ENCODE measurements around the gene CLBA1.
A peak's percentile ranks its signal among the peaks of the same experiment; 100 is the strongest.
"Not testable (repeated sequence)": the region's sequence is repeated elsewhere in the genome, so short reads cannot be mapped to it uniquely, and the experiment has no call there.

The CLBA1 gene

GRCh38 chr14:104985675-104986486 is at the start of gene CLBA1:
Gene CLBA1 (plus strand): TSS chr14:104985788. CDS start chr14:104986432, 644 bp downstream.
- DNase-seq = peak; percentile 96

GRCh38 chr14:104935955-104936354 is 49.6 kb upstream of the CLBA1 start:
- no peak for DNase-seq

DNA sequence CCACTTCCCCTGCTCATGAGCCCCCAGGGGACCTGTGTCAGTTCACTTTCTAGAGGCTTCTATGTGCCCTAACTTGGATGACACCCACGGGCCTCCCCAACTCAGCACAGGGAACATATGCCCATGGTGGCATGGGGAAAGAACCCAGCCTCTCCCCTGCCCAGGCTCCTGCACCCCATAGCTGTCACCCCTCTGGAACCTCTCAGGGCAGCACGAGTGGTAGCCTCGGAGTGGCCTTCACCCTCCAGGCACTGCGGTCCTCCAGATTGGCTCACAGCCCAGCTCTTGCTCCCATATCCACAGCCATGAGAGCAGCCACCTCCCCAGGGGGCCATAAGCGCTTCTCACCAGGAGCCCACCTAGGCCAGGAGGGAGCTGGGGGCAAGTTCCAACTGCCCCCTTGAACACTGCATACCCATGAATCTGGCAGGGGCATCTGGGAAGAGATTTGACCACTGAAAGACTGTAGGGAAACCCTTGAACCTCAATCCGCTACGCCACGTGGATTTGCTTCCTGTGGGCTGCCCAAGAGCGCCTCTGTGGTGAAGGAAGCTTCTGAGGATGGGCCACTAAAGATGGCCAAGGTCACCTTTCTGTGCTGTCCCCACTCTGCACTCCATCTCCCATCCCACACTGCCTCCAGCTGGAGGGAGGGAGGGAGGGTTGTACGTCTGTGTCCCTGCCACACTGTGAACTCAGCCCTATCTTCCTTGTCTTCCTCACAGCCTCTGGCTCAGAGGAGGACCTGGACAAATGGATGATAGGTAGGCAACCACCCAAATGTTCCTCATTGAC is 49.0 kb upstream of the CLBA1 start:
- DNase-seq = no peak

DNA sequence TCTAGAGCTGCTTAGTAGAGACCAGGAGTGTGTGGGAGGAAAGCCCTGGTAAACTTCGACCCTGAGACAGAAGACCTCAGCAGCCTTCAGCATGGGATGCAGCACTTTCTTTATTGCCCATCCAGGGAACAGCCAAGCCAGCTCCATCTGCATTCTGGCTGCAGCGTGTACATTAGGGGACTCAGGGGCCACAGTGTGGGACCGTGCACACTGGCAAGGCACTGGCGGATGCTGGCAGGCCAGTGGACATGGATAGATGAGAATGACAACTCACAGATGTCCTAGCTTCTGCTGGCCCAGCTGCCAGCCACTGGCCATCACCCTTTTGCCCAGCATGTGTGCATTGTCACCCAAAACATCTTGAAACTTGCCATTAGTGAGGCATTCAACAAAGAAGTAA is 48.4 kb upstream of the CLBA1 start:
- DNase-seq = no peak

- no peak for DNase-seq
Observed at GRCh38 chr14:104937694-104938365, 47.8 kb upstream of the CLBA1 start.

- no peak for DNase-seq
Observed at GRCh38 chr14:104938436-104938835, 47.2 kb upstream of the CLBA1 start.

GRCh38 chr14:104938960-104939359 is 46.6 kb upstream of the CLBA1 start:
- no peak for DNase-seq

DNA sequence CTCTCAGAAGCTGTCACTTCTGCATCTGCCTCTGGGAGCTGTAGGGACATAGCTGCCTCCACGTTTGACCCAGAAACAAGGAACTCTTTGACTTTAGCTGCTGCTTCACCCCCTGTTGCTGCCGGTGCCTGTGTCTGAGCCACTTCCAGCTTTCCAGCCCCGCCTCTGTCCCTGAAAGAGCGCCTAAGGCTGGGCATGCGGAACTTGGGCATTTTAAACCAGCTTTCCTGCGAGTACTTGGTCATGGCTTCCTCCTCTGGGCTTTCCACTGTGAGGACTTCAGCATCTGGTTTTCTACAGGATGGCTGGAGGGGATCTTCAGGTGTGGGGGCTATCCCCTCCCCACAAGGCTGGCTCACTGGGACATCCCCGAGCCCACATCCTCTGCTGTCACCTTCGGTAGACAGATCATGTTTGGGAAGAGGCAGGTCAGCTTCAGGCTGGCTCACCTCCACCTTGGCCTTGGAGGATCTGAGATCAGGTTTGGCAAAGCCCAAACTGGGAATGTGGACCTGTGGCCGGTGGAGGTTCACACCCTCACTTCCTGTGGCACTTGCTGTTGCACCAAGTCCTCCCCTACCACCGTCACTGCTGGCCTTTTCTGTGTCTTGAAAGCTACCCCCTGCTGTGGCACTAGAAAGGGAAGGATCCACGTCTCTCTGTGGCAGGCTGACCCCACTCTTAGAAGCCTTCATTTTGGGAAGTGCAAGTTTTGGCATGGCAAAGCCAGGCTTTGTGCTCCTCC is 45.8 kb upstream of the CLBA1 start:
- no peak for DNase-seq

GRCh38 chr14:104940526-104941150 is 45.0 kb upstream of the CLBA1 start:
- DNase-seq = no peak

DNA sequence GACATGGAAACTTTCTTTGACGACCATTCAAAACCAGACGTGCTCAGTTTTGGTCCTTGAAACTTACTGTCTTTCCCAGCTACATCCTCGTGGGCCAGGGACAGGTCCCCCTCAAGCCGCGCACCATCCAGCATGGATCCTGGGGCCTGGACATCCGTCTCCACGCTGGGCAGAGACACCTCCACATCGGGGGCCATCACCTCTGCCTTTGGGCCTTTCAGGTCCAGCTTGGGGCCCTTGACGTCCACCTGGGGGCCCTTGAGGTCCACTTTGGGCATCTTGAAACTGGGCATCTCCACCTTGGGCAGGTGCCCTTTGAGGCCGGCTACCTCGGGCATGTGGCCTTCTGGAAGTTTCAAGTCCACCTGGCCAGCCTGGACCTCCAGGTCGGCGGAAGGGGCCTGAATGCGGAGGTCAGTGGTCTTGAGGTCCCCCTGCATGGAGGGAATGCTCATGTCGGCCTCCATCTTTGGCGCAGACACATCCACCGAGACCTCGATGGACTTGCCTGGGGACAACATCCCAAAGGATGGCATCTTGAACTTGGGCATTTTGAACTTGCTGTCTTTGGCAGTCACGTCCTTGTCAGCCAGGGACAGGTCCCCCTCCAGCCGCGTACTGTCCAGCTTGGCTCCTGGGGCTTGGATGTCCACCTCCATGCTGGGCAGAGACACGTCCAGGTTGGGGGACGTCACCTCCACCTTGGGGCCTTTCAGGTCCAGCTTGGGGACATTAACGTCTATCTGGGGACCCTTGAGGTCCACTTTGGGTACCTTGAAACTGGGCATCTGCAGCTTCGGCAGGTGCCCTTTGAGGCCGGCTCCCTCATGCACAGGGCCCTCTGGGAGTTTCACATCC is 43.9 kb upstream of the CLBA1 start:
- no peak for DNase-seq

- DNase-seq = no peak
Observed at GRCh38 chr14:104942586-104942985, 43.0 kb upstream of the CLBA1 start.

DNA sequence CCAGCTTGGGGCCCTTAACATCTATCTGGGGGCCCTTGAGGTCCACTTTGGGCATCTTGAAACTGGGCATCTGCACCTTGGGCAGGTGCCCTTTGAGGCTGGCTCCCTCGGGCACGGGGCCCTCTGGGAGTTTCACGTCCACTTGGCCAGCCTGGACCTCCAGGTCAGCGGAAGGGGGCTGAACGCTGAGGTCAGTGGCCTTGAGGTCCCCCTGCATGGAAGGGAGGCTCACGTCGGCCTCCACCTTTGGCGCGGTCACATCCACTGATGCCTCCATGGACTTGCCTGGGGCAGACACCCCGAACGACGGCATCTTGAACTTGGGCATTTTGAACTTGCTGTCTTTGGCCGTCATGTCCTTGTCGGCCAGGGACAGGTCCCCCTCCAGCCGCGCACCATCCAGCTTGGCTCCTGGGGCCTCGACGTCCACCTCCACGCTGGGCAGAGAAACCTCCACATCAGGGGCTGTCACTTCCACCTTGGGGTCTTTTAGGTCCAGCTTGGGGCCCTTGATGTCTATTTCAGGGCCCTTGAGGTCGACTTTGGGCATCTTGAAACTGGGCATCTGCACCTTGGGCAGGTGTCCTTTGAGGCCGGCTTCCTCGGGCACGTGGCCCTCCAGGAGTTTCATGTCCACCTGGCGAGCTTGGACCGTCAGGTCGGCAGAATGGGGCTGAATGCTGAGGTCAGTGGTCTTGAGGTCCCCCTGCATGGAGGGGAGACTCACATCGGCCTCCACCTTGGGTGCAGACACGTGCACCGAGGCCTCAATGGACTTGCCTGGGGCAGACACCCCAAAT is 42.2 kb upstream of the CLBA1 start:
- DNase-seq = not testable (repeated sequence)

DNA sequence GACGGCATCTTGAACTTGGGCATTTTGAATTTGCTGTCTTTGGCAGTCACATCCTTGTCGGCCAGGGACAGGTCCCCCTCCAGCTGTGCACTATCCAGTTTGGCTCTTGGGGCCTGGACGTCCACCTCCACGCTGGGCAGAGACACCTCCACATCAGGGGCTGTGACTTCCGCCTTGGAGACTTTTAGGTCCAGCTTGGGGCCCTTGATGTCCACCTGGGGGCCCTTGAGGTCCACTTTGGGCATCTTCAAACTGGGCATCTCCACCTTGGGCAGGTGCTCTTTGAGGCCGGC is 41.6 kb upstream of the CLBA1 start:
- DNase-seq = not testable (repeated sequence)

- not testable (repeated sequence) for DNase-seq
Observed at GRCh38 chr14:104944436-104945205, 41.0 kb upstream of the CLBA1 start.

DNA sequence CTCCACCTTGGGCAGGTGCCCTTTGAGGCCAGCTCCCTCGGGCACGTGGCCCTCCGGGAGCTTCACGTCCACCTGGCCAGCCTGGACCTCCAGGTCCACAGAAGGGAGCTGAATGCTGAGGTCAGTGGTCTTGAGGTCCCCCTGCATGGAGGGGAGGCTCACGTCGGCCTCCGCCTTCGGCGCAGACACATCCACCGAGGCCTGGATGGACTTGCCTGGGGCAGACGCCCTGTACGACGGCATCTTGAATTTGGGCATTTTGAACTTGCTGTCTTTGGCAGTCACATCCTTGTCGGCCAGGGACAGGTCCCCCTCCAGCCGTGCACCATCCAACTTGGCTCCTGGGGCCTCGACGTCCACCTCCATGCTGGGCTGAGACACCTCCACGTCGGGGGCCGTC is 40.3 kb upstream of the CLBA1 start:
- not testable (repeated sequence) for DNase-seq

DNA sequence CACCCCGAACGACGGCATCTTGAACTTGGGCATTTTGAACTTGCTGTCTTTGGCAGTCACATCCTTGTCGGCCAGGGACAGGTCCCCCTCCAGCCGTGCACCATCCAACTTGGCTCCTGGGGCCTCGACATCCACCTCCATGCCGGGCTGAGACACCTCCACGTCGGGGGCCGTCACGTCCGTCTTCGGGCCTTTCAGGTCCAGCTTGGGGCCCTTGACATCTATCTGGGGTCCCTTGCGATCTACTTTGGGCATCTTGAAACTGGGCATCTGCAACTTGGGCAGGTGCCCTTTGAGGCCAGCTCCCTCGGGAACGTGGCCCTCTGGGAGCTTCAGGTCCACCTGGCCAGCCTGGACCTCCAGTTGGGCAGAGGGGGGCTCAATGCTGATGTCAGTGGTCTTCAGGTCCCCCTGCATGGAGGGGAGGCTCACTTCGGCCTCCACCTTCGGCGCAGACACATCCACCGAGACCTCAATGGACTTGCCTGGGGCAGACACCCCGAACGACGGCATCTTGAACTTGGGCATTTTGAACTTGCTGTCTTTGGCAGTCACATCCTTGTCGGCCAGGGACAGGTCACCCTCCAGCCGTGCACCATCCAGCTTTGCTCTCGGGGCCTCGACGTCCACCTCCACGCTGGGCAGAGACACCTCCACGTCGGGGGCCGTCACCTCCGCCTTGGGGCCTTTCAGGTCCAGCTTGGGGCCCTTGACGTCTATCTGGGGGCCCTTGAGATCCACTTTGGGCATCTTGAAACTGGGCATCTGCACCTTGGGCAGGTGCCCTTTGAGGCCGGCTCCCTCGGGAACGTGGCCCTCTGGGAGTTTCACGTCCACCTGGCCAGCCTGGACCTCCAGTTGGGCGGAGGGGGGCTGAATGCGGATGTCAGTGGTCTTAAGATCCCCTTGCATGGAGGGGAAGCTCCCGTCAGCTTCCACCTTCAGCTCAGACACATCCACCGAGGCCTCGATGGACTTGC is 39.3 kb upstream of the CLBA1 start:
- DNase-seq = not testable (repeated sequence)

GRCh38 chr14:104947201-104947600 is 38.4 kb upstream of the CLBA1 start:
- DNase-seq = not testable (repeated sequence)
